H1 (cell line): ENCODE data around the gene AK8. TPM values are rescaled to one million over a fixed set of nuclear protein-coding genes. Genes with fewer than 3 reads are reported as not detected.
A peak's percentile ranks its signal among the peaks of the same experiment; 100 is the strongest.

Source experiments
- CTCF ChIA-PET: fragments of 300-600 bp; sonication (Branson Sonifier 250); formaldehyde crosslinking; loops from one replicate; lab custom pipeline; 2021; ENCODE audit not compliant: partially characterized antibody; lab: Charles Lee
- POLR2A ChIA-PET: fragments of 300-600 bp; sonication (Branson Sonifier 250); formaldehyde crosslinking; loops from one replicate; lab custom pipeline; 2021; ENCODE audit warnings: inconsistent platforms; ENCODE audit not compliant: partially characterized antibody; lab: Charles Lee
- DNase-seq, 2 experiments: peaks; one replicate each; pipeline versions ENCODE4 v3.0.0 to v3.0.0-alpha.2; 2010 to 2022; ENCODE audit warnings: low spot score in 2 of 2, low read depth in 1 of 2, mixed read lengths in 1 of 2
- FAIRE-seq: peaks from 2 replicates; lab custom pipeline; 2011; peaks lifted over from hg19 to GRCh38; lab: Jason Lieb, UNC
- H2AFZ ChIP-seq: 2 replicates; pipeline ENCODE4 v1.8.1; 2012; ENCODE audit warnings: low read length, inconsistent platforms
- H2AK5ac ChIP-seq: 2 replicates; pipeline ENCODE4 v1.6.1; 2013; ENCODE audit warnings: low read depth, low read length
- H2BK120ac ChIP-seq: replicated peaks from 2 replicates; pipeline ENCODE3; 2013; ENCODE audit warnings: low read depth, low read length, inconsistent platforms
- H2BK12ac ChIP-seq: 2 replicates; pipeline ENCODE4 v1.6.1; 2013; ENCODE audit warnings: low read depth, low read length
- H2BK15ac ChIP-seq: 2 replicates; pipeline ENCODE4 v1.6.1; 2013; ENCODE audit warnings: low read length
- H2BK20ac ChIP-seq: 2 replicates; pipeline ENCODE4 v1.6.1; 2013; ENCODE audit warnings: low read length
- H2BK5ac ChIP-seq: 2 replicates; pipeline ENCODE4 v1.6.1; 2013; ENCODE audit warnings: low read depth, low read length
- H3K14ac ChIP-seq: 2 replicates; pipeline ENCODE4 v1.6.1; 2013; ENCODE audit warnings: inconsistent platforms; ENCODE audit not compliant: insufficient read length
- H3K18ac ChIP-seq: 2 replicates; pipeline ENCODE4 v1.6.1; 2013; ENCODE audit warnings: low read length; ENCODE audit errors: extremely low read depth
- H3K23ac ChIP-seq: 2 replicates; pipeline ENCODE4 v1.6.1; 2013; ENCODE audit warnings: inconsistent platforms; ENCODE audit not compliant: insufficient read length
- H3K23me2 ChIP-seq: 2 replicates; pipeline ENCODE4 v1.6.1; 2013; ENCODE audit warnings: low read depth, low read length
- H3K27ac ChIP-seq: 2 replicates; pipeline ENCODE4 v1.6.1; 2011; ENCODE audit warnings: low read depth, low read length, inconsistent platforms
- H3K27me3 ChIP-seq, 4 experiments: replicated peaks in 1 of 4; 1 replicate in 1 of 4; 2 replicates in 3 of 4; pipeline versions ENCODE4 v1.6.1 to v1.8.1; 2011 to 2013; ENCODE audit warnings: low read length in 3 of 4, mild to moderate bottlenecking in 3 of 4, inconsistent platforms in 2 of 4, mixed read lengths in 2 of 4, moderate library complexity in 1 of 4; ENCODE audit not compliant: control insufficient read depth in 3 of 4, insufficient read depth in 3 of 4; ENCODE audit errors: extremely low read depth in 1 of 4
- H3K36me3 ChIP-seq, 4 experiments: 2 replicates each; pipeline versions ENCODE4 v1.6.1 to v1.8.1; 2011 to 2013; ENCODE audit warnings: mild to moderate bottlenecking in 4 of 4, low read length in 3 of 4, moderate library complexity in 2 of 4, control low read depth in 1 of 4, inconsistent platforms in 1 of 4; ENCODE audit not compliant: insufficient read depth in 4 of 4, control insufficient read depth in 2 of 4
- H3K4ac ChIP-seq: replicated peaks from 2 replicates; pipeline ENCODE3; 2013; ENCODE audit warnings: low read length, low read depth, mixed read lengths, inconsistent platforms; ENCODE audit not compliant: insufficient read length
- H3K4me1 ChIP-seq, 4 experiments: replicated peaks in 1 of 4; 1 replicate in 1 of 4; 2 replicates in 3 of 4; pipeline versions ENCODE4 v1.6.1 to v1.8.1; 2011 to 2013; ENCODE audit warnings: low read length in 3 of 4, inconsistent platforms in 2 of 4, mixed read lengths in 1 of 4; ENCODE audit not compliant: insufficient read depth in 4 of 4, control insufficient read depth in 3 of 4
- H3K4me2 ChIP-seq, 2 experiments: 2 replicates each; pipeline versions ENCODE4 v1.6.1 to v1.8.1; 2011 to 2013; ENCODE audit warnings: low read depth in 2 of 2, low read length in 2 of 2, control low read depth in 1 of 2, inconsistent platforms in 1 of 2, mild to moderate bottlenecking in 1 of 2; ENCODE audit not compliant: insufficient read depth in 1 of 2
- H3K4me3 ChIP-seq, 4 experiments: fragments of 200-600, 300-600 bp in 1 of 4; sonication (generic), shearing (Covaris generic), sonication (Bioruptor Twin) in 1 of 4; 2 replicates each; pipeline versions ENCODE4 v1.5.1 to v1.8.1; 2011 to 2016; ENCODE audit warnings: low read length in 4 of 4, low read depth in 3 of 4, control low read depth in 2 of 4, inconsistent platforms in 2 of 4, mild to moderate bottlenecking in 2 of 4, mixed read lengths in 1 of 4, moderate library complexity in 1 of 4; ENCODE audit not compliant: insufficient read depth in 2 of 4; ENCODE audit errors: extremely low read depth in 1 of 4
- H3K56ac ChIP-seq: replicated peaks from 2 replicates; pipeline ENCODE3; 2013; ENCODE audit warnings: low read depth, mild to moderate bottlenecking, mixed read lengths, low read length, inconsistent platforms; ENCODE audit not compliant: insufficient read length
- H3K79me1 ChIP-seq: 2 replicates; pipeline ENCODE4 v1.6.1; 2013; ENCODE audit warnings: low read depth, low read length, control low read depth
- H3K79me2 ChIP-seq, 2 experiments: 2 replicates each; pipeline versions ENCODE4 v1.6.1 to v1.8.1; 2012 to 2013; ENCODE audit warnings: low read length in 2 of 2, mild to moderate bottlenecking in 2 of 2, inconsistent platforms in 1 of 2; ENCODE audit not compliant: insufficient read depth in 2 of 2, control insufficient read depth in 1 of 2
- H3K9ac ChIP-seq, 4 experiments: replicated peaks in 1 of 4; 1 replicate in 1 of 4; 2 replicates in 3 of 4; pipeline versions ENCODE4 v1.6.1 to v1.8.1; 2011 to 2013; ENCODE audit warnings: low read depth in 3 of 4, low read length in 3 of 4, control low read depth in 2 of 4, mild to moderate bottlenecking in 2 of 4, moderate library complexity in 2 of 4, inconsistent platforms in 1 of 4; ENCODE audit errors: extremely low read depth in 1 of 4
- H3K9me3 ChIP-seq, 2 experiments: 2 replicates each; pipeline versions ENCODE4 v1.6.1 to v1.8.1; 2012 to 2013; ENCODE audit warnings: mild to moderate bottlenecking in 2 of 2, moderate library complexity in 2 of 2, control low read depth in 1 of 2, inconsistent platforms in 1 of 2, low read depth in 1 of 2, low read length in 1 of 2, mixed read lengths in 1 of 2; ENCODE audit not compliant: insufficient read depth in 2 of 2
- H4K20me1 ChIP-seq, 2 experiments: replicated peaks in 1 of 2; 2 replicates each; pipeline versions ENCODE3 to v1.8.1; 2011 to 2013; ENCODE audit warnings: inconsistent platforms in 2 of 2, low read length in 2 of 2, mild to moderate bottlenecking in 1 of 2; ENCODE audit not compliant: insufficient read depth in 2 of 2, control insufficient read depth in 1 of 2
- H4K5ac ChIP-seq: 2 replicates; pipeline ENCODE4 v1.6.1; 2013; ENCODE audit warnings: low read length, low read depth, mixed read lengths, inconsistent platforms; ENCODE audit not compliant: insufficient read length
- H4K8ac ChIP-seq: 2 replicates; pipeline ENCODE4 v1.8.0; 2013; ENCODE audit warnings: mild to moderate bottlenecking, moderate library complexity, low read length, inconsistent platforms; ENCODE audit not compliant: insufficient read depth; ENCODE audit errors: extremely low read depth
- H4K91ac ChIP-seq: replicated peaks from 2 replicates; pipeline ENCODE3; 2013; ENCODE audit warnings: low read length, mixed read lengths, inconsistent platforms; ENCODE audit not compliant: insufficient read length
- ASH2L ChIP-seq: fragments of 200-600, 300-600 bp; sonication (generic); IDR thresholded peaks from one replicate; pipeline ENCODE4 v1.7.1; 2017; ENCODE audit warnings: low read length
- CTCF ChIP-seq, 3 experiments: IDR thresholded peaks; 1 replicate in 2 of 3; 2 replicates in 1 of 3; pipeline versions ENCODE4 v1.5.1 to v1.6.1; 2011; ENCODE audit warnings: low read length in 3 of 3, mild to moderate bottlenecking in 3 of 3, inconsistent platforms in 2 of 3, low read depth in 1 of 3, moderate library complexity in 1 of 3; ENCODE audit not compliant: insufficient read depth in 1 of 3; ENCODE audit errors: control extremely low read depth in 1 of 3
- WGBS, 2 experiments: shearing (Covaris generic) in 1 of 2; methylation state at CpG; one replicate each; pipeline versions ENCODE4 v1.1.6 to v1.1.7; 2013 to 2015; ENCODE audit warnings: low lambda C conversion rate in 2 of 2, mixed read lengths in 2 of 2, inconsistent platforms in 1 of 2, low coverage in 1 of 2, missing lambda C conversion rate in 1 of 2; ENCODE audit not compliant: insufficient replicate concordance in 2 of 2, insufficient coverage in 1 of 2, insufficient read length in 1 of 2; ENCODE audit errors: extremely low coverage in 1 of 2, missing lambda C conversion rate in 1 of 2; 5-methylcytosine and 5-hydroxymethylcytosine counted together
- polyA plus RNA-seq, 7 experiments: library from polyadenylated mRNA; depleted of rRNA in 3 of 7; stranded (reverse) in 5 of 7; unstranded in 2 of 7; fragments of >200 nt in 5 of 7; fragments of 200-250 nt in 2 of 7; gene quantifications; 1 replicate in 5 of 7; 2 replicates in 1 of 7; 4 replicates in 1 of 7; pipeline versions ENCODE4 v1.2.1 to v1.2.3, GENCODE V29; 2011 to 2013; ENCODE audit warnings: missing spikeins in 2 of 7, mixed read lengths in 2 of 7
- total RNA-seq: library from RNA; stranded (reverse); fragmentation: NEBNext Ultra II Directional; extraction: Animal tissue kit (Norgen Biotek cat#: 25700); gene quantifications from 2 replicates; pipeline ENCODE4 v1.2.1, GENCODE V29; 2021

AK8 gene
- total and polyA plus RNA-seq, 2 of the 8 experiments (the other 6 are each of a cell fraction or from before 2014, with no cell fraction given): 0.35 to 0.48 TPM

DNA sequence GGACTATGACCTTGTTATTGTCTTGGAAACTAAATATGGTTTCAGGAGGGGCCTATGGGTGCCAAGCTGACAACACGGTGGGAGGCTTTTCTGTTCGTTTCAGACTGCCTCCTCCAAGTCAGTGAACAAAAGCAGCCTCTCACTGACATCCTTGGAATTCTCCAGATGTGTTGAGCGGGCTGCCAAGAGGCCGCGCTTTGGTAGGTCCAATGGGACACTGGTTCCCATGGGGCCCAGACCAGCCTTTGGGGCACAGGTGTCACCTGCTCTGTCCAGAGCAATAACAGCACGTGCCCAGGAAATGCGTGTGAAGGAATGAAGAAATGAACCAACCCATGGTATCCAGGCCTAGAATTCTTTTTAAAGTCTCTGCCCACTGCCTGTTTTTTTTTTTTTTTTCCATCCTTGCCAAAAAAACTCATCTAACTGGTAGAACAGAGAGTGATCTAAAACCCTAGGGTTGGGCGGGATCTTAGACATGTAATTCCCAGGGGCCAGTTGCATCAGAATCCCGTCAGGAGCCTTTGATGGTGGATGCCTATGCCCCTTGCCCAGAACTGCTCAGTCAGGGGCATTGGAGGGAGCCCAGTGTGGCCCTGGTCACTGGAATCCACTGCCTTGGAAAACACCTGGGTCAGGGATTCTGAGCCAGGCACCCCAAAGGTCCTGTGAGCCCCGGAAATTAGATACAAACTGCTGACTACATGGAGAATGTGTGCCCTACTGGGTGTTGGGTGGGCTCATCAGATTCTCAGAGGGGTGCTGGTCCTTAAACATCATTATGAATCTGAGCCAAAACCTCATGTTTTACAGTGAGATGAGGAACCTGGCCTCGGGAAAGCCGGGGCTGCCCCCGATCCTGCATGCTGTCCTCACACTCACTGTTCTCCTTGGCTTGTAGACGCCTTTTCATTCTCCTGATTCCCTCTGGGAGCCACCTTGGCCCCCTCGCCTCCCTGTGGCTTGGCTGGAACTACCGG is 147.7 kb downstream of the AK8 start:
- no peak overlapping the region for H3K4me2 ChIP-seq
- H3K9ac ChIP-seq: no peak overlapping the region
- no peak overlapping the region for H4K8ac ChIP-seq
- H3K23me2 ChIP-seq: no peaks in the 10 kb centered on the region
- H2BK15ac ChIP-seq: no peak overlapping the region
- no peaks in the 10 kb centered on the region for H3K79me2 ChIP-seq
- TF ChIP-seq CTCF (IDR thresholded peaks at IDR 0.05; ENCODE audit: control extremely low read depth in 1 of 3, insufficient read depth in 1 of 3, low read depth in 1 of 3, low read length in 3 of 3): peak in 1 of 3 experiments; percentile 0; a peak in 1 of 4 replicates
- TF ChIP-seq ASH2L: no peak
- H3K79me1 ChIP-seq: no peaks in the 10 kb centered on the region
- H4K5ac ChIP-seq: no peak overlapping the region
- no peak overlapping the region for H2BK20ac ChIP-seq
- no peak overlapping the region for H2BK120ac ChIP-seq
- H2BK5ac ChIP-seq: no peak overlapping the region
- ChIA-PET CTCF (interaction anchor here (0.9 to 1.2 kb wide), 3 partner anchors 15 to 39 kb away, joined by 3 to 4 read pairs (median 4); no protein-coding TSS in a partner anchor), POLR2A (no interaction called here)
- H3K23ac ChIP-seq: no peak overlapping the region
- no peak overlapping the region for H3K4ac ChIP-seq
- 0 out of 2 replicates have a peak overlapping the region, but pooled peaks have one; percentile 39 for H2BK12ac ChIP-seq
- no peaks in the 10 kb centered on the region; a peak in 1 of 7 replicates for H3K27me3 ChIP-seq
- no peak overlapping the region for H3K18ac ChIP-seq
- no peaks in the 10 kb centered on the region; a peak in 1 of 7 replicates for H3K4me1 ChIP-seq
- no peaks in the 10 kb centered on the region for H3K9me3 ChIP-seq
- H2AFZ ChIP-seq: no peak overlapping the region
- H4K91ac ChIP-seq: no peak overlapping the region
- FAIRE-seq (no peak), DNase-seq (no peak)
- no peaks in the 10 kb centered on the region for H3K36me3 ChIP-seq
- no peak overlapping the region for H3K4me3 ChIP-seq
- H4K20me1 ChIP-seq: no peaks in the 10 kb centered on the region
- no peak overlapping the region for H3K14ac ChIP-seq
- no peak overlapping the region for H2AK5ac ChIP-seq
- no peak overlapping the region for H3K56ac ChIP-seq
- no peak overlapping the region; the same call in 1 of the 2 replicates for H3K27ac ChIP-seq
- WGBS, 2 experiments: 83% methylated on average over 16 of the region's 16 CpGs; no CpG with 5 or more reads in 1 of the 2 experiments
